Heart right ventricle (tissue), 16 donors: Measurements from ENCODE around the gene PLLP. TPM values are rescaled to one million over a fixed set of nuclear protein-coding genes. Genes with fewer than 3 reads are reported as not detected.
"Not testable (repeated sequence)": the region's sequence is repeated elsewhere in the genome, so short reads cannot be mapped to it uniquely, and the experiment has no call there.

ENCODE experiments used
- ATAC-seq, 8 donors: fragments of 200-7000 bp; cut with Tn5 transposase; one replicate each; pipeline ENCODE4 v1.9.1; 2020; ENCODE audit warnings: mild to moderate bottlenecking in 8 of 8, moderate library complexity in 8 of 8, moderate number of reproducible peaks in 1 of 8
- DNase-seq, 2 donors: peaks; one replicate each; pipeline ENCODE4 v3.0.0-alpha.2; 2020
- H3K27ac ChIP-seq, 10 donors: fragments of 200-600 bp; sonication (generic) in 2 of 10; one replicate each; pipeline versions ENCODE4 v1.5.0 to v1.8.0; 2020 to 2022; ENCODE audit warnings: mild to moderate bottlenecking in 3 of 10
- H3K27me3 ChIP-seq, 7 donors: fragments of 200-600 bp; one replicate each; pipeline ENCODE4 v1.8.0; 2021 to 2022; ENCODE audit warnings: mild to moderate bottlenecking in 2 of 7
- H3K36me3 ChIP-seq, 9 donors: fragments of 200-600 bp; sonication (generic) in 1 of 9; one replicate each; pipeline versions ENCODE4 v1.5.0 to v1.8.0; 2020 to 2022; ENCODE audit warnings: mild to moderate bottlenecking in 2 of 9
- H3K4me1 ChIP-seq, 9 donors: fragments of 200-600 bp; sonication (generic) in 1 of 9; one replicate each; pipeline versions ENCODE4 v1.5.0 to v1.8.0; 2020 to 2022; ENCODE audit warnings: mild to moderate bottlenecking in 4 of 9
- H3K4me3 ChIP-seq, 10 donors: fragments of 200-600 bp; sonication (generic) in 2 of 10; one replicate each; pipeline versions ENCODE4 v1.5.0 to v1.8.0; 2020 to 2022; ENCODE audit warnings: mild to moderate bottlenecking in 7 of 10, moderate library complexity in 2 of 10
- H3K9me3 ChIP-seq, 11 donors: fragments of 200-600 bp in 10 of 11; sonication (generic) in 2 of 11; one replicate each; pipeline versions ENCODE4 v1.5.0 to v1.8.0; 2013 to 2022; ENCODE audit warnings: mild to moderate bottlenecking in 2 of 11, control low read depth in 1 of 11, moderate library complexity in 1 of 11
- WGBS, 2 donors: extraction: QIAGEN DNeasy Blood & Tissue Kit; methylation state at CpG; one replicate each; pipeline ENCODE4 v1.1.7; 2013; ENCODE audit warnings: inconsistent platforms in 1 of 2; 5-methylcytosine and 5-hydroxymethylcytosine counted together
- intact Hi-C, 10 donors: fragments of 100-400 bp; cut with DNase I; formaldehyde crosslinking; loops; one replicate each; pipeline versions ENCODE4 v1.11.1 to v1.14.2; 2022
- polyA plus RNA-seq, 2 donors: library from polyadenylated mRNA; stranded (reverse); fragments of 200-250 nt; gene quantifications; one replicate each; pipeline ENCODE4 v1.2.3, GENCODE V29; 2013
- total RNA-seq, 10 donors: library from RNA; stranded (reverse); fragmentation: NEBNext Ultra II Directional in 3 of 10; extraction: Animal tissue kit (Norgen Biotek cat#: 25700) in 3 of 10; gene quantifications; one replicate each; pipeline versions ENCODE4 v1.2.1 to v1.2.4, GENCODE V29; 2021 to 2023
- TF ChIP-seq, protein P1 (sequence below), 9 donors: fragments of 200-600 bp; sonication (generic) in 2 of 9; IDR thresholded peaks; one replicate each; pipeline versions ENCODE4 v1.5.0 to v1.8.0; 2021 to 2022; ENCODE audit warnings: antibody characterized with exemption in 9 of 9, mild to moderate bottlenecking in 5 of 9, moderate library complexity in 1 of 9
- donor health status: Arrhythmogenic right ventricular cardiomyopathy.
- donor health status: ischemic (EF 13 %, LVEDD 7.1; RV severe dilation, severe dysfunction).
- donor health status: healthy with polysubstance abuse.
- donor health status: DM: no; HTN: yes; CAD: no.
- donor health status: DM: no; HTN: no; CAD: no.
- donor health status: ischemic (EF 25% LVEDD 6.9; RV normal size, moderate dysfunction).
- donor health status: ischemic (EF 25% LVEDD 5.7; RV mildly dilated, moderate dysfunction).
- donor health status: healthy.
- donor health status: DM: yes; HTN: yes; CAD: no.
- donor health status: Ischemic cardiomyopathy.
- donor health status: ischemic (EF 35%, LVEDD 5.7; RV mildly dilated, moderate dysfunction).
- donor health status: nonischemic (EF 11% LVEDD 7.7; RV severe dilation, severe dysfunction).
- donor health status: DM: yes; HTN: yes; CAD: no.
- donor health status: PGD.
- donor health status: ischemic (EF 29% LVEDD 5.4; RV normal size, mild dysfunction).
- donor health status: nonischemic (EF 23%, LVEDD 6.1; RV moderate dilation, normal function).

Gene PLLP
- total and polyA plus RNA-seq, 12 donors: 1.7 to 10.6 (median 2.4) TPM

DNA sequence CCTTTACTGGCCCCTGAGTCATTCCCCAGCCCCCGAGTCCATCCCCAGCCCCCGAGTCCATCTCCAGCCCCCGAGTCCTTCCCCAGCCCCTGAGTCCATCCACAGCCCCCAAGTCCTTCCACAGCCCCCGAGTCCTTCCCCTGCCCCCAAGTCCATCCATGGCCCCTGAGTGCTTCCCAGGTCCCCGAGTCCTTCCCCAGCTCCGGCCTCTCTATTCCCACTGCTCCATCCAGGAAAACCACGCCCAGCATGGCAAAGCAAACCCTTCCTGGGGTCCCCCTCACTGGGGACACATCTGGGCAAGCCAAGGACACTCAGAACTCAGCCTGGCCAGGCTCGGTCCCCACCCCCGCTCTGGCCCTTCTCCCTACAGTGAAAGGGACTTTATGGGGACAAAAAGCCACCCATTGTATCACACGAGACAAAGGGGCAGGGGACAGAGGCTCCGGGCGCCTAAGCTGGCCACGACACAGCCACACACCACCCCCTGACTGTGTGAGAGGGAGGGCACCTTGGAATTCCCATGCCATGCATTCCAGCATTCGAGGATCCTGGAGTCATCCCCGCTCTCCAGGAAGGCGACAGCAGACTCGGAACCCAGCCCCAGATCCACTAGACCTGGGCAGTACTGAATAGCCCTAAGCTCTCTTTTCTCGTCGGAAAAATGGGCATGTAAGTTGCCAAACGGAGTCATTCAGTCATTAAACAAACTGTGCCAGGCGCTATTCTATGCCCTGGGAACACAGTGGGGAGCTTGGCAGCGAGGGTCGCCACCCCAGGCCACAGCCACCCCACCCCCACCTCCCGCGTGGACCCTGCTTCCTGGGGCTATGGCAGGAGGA is 14.0 kb downstream of the PLLP start:
- Histone ChIP-seq H3K36me3 (no peaks in the 10 kb centered on the region), H3K27ac (peak overlapping the region in 1 of 10 donors; percentile 22), H3K9me3 (no peaks in the 10 kb centered on the region), H3K4me1 (peaks cover 8 to 38% (median 30%) of the 10 kb centered on the region in 9 donors), H3K4me3 (no peak overlapping the region), H3K27me3 (no peaks in the 10 kb centered on the region)
- intact Hi-C loops: no loop called here
- ATAC-seq (no peak), DNase-seq (no peak)
- TF ChIP-seq, protein P1, sequence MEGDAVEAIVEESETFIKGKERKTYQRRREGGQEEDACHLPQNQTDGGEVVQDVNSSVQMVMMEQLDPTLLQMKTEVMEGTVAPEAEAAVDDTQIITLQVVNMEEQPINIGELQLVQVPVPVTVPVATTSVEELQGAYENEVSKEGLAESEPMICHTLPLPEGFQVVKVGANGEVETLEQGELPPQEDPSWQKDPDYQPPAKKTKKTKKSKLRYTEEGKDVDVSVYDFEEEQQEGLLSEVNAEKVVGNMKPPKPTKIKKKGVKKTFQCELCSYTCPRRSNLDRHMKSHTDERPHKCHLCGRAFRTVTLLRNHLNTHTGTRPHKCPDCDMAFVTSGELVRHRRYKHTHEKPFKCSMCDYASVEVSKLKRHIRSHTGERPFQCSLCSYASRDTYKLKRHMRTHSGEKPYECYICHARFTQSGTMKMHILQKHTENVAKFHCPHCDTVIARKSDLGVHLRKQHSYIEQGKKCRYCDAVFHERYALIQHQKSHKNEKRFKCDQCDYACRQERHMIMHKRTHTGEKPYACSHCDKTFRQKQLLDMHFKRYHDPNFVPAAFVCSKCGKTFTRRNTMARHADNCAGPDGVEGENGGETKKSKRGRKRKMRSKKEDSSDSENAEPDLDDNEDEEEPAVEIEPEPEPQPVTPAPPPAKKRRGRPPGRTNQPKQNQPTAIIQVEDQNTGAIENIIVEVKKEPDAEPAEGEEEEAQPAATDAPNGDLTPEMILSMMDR (IDR thresholded peaks at IDR 0.05): no peak
- 81 to 82% methylated on average over 25 of the region's 25 CpGs for WGBS, 2 donors

DNA sequence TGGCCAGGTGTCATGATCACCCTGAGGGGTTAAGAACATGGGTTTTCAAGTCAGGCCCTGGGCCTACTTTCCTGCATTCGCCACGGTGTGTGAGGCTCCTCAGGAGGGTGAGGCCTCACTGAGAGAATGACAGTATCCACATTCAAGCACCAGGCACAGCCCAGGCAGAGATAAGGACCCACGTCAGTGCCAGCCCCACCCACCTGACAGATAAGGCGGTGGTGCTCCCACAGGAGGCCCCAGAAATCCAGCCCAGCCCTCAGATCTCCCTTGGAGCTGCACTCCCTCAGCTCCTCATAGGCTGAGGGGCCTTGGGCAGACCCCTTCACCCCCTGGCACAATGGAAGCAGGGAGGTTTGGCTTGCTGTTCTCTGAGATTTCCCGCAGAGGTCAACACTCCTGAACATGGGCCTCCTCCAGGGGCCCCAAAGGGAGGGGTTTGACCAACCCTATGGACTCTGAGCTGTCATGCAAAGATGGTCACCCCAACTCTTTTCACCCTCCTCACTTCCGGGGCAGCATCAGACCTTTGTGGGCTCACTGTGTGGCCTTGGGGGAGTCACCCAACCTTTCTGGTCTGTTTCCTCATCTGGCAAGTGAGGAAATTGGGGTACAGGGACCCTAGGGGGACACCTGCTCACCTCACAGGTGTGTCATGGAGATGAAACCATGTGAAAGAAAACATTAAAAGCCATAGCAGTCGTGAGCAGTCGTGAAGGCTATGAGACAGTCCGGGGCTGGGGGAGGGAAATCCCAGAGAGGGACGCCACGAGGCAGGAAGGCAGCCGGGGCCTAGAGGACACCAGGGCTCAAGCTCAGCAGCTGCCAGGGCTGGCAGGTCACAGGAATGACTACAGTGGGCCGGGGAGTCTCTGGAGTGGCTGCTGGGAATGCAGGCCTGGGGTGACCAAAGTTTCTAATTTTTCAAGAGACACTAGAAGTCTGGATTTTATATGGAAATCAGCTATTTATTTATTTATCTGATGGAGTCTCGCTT is 15.4 kb downstream of the PLLP start:
- TF ChIP-seq, protein P1 (IDR thresholded peaks at IDR 0.05): no peak
- Histone ChIP-seq H3K4me3 (no peak overlapping the region), H3K27me3 (no peaks in the 10 kb centered on the region), H3K9me3 (no peaks in the 10 kb centered on the region), H3K27ac (peak overlapping the region in 9 of 10 donors; percentile 26 to 80 (median 70)), H3K4me1 (peaks cover 8 to 39% (median 30%) of the 10 kb centered on the region in 9 donors), H3K36me3 (no peaks in the 10 kb centered on the region)
- intact Hi-C loops: no loop called here
- ATAC-seq (peak; percentile 40 to 88 (median 75)), DNase-seq (peak; percentile 62 to 70)
- 48 to 49% methylated on average over 14 of the region's 14 CpGs for WGBS, 2 donors

DNA sequence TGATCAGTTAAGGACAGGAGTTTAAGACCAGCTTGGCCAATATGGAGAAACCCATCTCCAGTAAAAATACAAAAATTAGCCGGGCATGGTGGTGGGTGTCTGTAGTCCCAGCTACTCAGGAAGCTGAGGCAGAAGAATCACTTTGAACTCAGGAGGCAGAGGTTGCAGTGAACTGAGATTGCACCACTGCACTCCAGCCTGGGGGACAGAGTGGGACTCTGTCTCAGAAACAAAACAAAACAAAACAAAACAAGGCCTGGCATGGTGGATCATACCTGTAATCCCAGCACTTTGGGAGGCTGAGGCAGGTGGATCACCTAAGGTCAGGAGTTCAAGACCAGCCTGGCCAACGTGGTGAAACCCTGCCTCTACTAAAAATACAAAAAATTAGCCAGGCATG is 17.1 kb downstream of the PLLP start:
- H3K36me3 ChIP-seq, H3K27me3 ChIP-seq, DNase-seq, ATAC-seq, H3K4me3 ChIP-seq, intact Hi-C loops, H3K9me3 ChIP-seq: not testable (repeated sequence)
- Histone ChIP-seq H3K27ac (peak overlapping the region in 9 of 10 donors; percentile 13 to 80 (median 73)), H3K4me1 (peaks cover 8 to 39% (median 30%) of the 10 kb centered on the region in 9 donors)
- WGBS, 2 donors: 62 to 73% methylated on average over 2 of the region's 2 CpGs

DNA sequence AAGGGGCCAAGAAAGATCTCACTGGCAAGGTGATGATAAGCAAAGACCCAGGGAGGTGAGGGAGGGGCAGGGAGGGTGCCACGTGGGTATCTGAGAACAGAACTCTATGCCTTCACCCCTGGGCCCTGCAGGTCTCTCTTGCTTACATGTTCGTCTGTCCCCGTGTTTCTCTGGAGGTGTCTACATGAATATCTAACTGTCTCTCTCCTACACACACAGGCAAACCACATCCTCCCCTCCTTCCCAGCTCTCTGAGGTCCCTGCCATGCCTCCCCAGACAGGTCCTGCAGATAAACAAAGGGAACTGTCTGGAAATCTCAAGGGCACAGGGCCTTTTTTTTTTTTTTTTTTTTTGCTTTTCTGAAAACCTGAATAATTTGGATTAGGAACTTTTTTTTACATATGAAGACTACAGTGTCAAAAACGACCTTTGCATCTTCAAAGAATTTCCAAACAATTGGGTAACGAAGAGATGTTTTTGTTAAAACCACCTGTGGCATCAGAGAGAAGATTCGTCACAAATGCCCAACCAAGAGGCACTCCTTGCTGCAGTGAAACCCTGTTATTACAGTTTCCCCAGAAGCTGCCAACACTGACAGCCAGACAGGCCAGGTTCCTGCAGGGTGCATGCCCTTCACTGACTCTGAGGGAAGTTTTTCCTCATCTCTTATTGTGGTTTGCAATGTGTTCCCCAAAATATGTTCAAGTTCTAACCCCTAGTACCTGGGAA is 17.8 kb downstream of the PLLP start:
- TF ChIP-seq, protein P1 (IDR thresholded peaks at IDR 0.05): no peak
- ATAC-seq: peak in 6 of 8 donors; percentile 11 to 40 (median 16)
- H3K27ac ChIP-seq: peak overlapping the region; percentile 31 to 80 (median 74)
- no peak for DNase-seq
- no peaks in the 10 kb centered on the region for H3K9me3 ChIP-seq
- no peaks in the 10 kb centered on the region for H3K27me3 ChIP-seq
- peaks cover 8 to 39% (median 30%) of the 10 kb centered on the region in 9 donors for H3K4me1 ChIP-seq
- 47 to 52% methylated on average over 5 to 6 of the region's 6 CpGs for WGBS, 2 donors
- intact Hi-C loops: no loop called here
- H3K4me3 ChIP-seq: peak overlapping the region in 4 of 10 donors; percentile 8 to 24 (median 15)
- H3K36me3 ChIP-seq: no peaks in the 10 kb centered on the region
